Measurements from ENCODE around the gene TMEM39B. TPM values are rescaled to one million over a fixed set of nuclear protein-coding genes. Genes with fewer than 3 reads are reported as not detected.
A peak's percentile ranks its signal among the peaks of the same experiment; 100 is the strongest.
"Not testable (repeated sequence)": the region's sequence is repeated elsewhere in the genome, so short reads cannot be mapped to it uniquely, and the experiment has no call there.

TMEM39B gene
- polyA plus RNA-seq, 3 donors from 2014 or later: 0.94 to 2.3 (median 2.0) TPM

DNA sequence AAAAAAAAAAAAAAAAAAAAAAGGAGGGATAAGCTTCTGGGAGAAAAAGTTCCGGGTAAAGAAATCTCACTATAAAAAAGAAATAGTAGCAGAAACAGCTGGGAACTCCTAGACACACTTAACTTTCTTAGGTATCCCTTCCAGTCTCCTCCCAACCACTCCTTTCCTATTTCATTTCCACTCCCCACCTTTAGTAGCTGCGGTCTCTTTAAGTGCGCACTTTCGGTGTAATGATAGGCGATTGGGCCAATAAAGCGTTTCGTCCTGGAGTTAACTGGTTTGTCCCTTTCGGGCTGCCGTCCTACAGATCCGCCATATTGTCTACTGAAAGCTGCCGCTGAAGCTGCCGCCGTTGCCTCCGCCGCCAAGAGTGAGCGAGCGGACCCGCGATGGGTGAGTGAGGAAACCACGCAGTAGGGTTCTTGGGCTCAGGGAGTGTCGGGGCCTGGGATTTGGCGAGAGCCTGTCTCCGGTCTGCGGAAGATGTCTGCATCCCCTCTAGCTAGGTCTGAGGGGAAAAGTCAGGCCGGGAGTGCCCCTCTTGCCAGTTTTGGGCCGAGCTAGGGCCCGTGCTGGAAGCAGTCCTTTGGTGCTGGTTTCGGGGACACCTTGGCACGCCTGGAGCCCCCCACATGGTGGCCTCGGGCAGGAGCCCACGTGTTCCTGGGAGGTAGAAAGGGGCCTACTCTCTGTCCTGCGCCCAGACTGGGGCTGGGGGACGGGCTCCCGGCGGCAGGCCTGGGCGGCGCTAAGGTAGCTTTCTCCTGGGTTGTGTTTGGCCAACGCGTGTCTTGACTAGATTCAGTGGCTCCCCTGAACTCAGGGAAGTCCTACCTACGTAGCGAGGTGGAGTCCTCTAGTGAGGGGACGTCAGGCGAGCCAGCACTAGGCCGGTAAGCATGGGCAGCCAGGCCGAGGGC lies 35.3 kb downstream of the TMEM39B start, which contains the start of gene KPNA6:
Gene KPNA6, plus strand, starts transcription at position 315 of the 920 bp plus-strand sequence. Its CDS starts 75 bp downstream, at position 390.
- peak; percentile 92 for DNase-seq
- Mint-ChIP-seq H3K27ac (peak within 1 kb of the TSS; percentile 96 to 100 (median 99)), H3K9me3 (no peaks in the 10 kb centered on the region), H3K36me3 (no peaks in the 10 kb centered on the region), H3K4me3 (peak within 1 kb of the TSS; percentile 96 to 100 (median 100)), H3K27me3 (ENCODE audit: low read depth in 3 of 3) (peaks cover 0 to 9% (median 7%) of the 10 kb centered on the region in 3 donors), H3K4me1 (peaks cover 52 to 64% of the 10 kb centered on the region in 2 donors)

DNA sequence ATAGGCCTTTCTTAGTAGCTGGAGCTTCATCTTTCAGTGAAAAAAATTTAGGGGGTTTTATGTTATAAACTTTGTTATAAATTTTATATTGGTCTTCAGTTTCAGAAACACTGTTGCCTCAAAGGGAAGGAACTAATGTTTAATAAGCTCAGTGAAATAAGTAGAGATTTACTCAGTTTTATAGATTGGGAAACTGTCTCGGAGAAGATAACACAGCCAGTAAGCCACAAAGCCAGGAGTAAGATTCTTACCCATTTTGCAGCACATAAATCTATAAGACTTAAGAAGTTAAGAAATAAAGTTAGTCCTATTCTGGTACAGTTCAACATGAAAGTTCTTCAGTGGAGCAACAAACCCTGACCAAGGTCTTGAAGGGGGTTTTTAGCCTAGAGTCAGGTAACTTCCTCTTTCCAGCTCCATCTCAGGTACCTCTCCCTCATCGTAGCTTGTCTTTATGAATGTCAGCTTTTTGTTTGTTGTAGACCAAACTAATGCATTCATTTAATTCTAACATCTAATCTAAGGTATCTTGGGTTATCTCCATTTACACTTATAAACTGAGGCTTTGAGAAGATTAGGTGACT lies 38.4 kb downstream of the TMEM39B start:
- Mint-ChIP-seq H3K36me3 (no peaks in the 10 kb centered on the region), H3K27ac (peak overlapping the region in 4 of 6 donors; percentile 48 to 70 (median 56)), H3K9me3 (no peaks in the 10 kb centered on the region), H3K4me3 (peak overlapping the region; percentile 22 to 100 (median 43)), H3K27me3 (ENCODE audit: low read depth in 3 of 3) (peaks cover 0 to 10% (median 7%) of the 10 kb centered on the region in 3 donors), H3K4me1 (peaks cover 70 to 83% of the 10 kb centered on the region in 2 donors)
- DNase-seq: no peak

DNA sequence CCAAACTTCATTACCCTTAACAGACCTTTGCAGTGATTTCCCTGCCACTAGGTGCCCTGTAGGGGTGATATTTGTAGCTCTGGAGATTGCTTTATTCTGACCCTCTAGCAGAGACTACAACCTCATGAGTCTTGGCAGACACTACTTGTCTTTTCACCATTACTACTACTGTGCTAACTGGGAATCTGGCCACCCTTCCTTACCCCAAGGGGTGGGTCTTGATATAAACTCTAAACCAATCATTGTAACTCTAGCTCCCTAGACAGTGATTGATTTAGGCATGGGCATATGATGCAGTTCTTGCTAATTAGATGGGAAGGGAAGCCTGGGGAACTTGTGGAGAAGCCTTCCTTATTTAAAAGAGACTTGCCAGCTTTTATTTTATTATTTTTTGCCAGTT lies 39.0 kb downstream of the TMEM39B start:
- H3K4me1 Mint-ChIP-seq: peaks cover 72 to 86% of the 10 kb centered on the region in 2 donors
- H3K9me3 Mint-ChIP-seq: no peaks in the 10 kb centered on the region
- H3K27ac Mint-ChIP-seq: peak overlapping the region in 5 of 6 donors; percentile 41 to 70 (median 54)
- peak overlapping the region in 4 of 5 donors; percentile 4 to 50 (median 35) for H3K4me3 Mint-ChIP-seq
- no peak for DNase-seq
- no peaks in the 10 kb centered on the region for H3K36me3 Mint-ChIP-seq
- peaks cover 0 to 11% (median 7%) of the 10 kb centered on the region in 3 donors for H3K27me3 Mint-ChIP-seq (ENCODE audit: low read depth in 3 of 3)

GRCh38 chr1:32112806-32113375 lies 40.2 kb downstream of the TMEM39B start:
- Mint-ChIP-seq H3K27me3 (ENCODE audit: low read depth in 3 of 3) (peaks cover 0 to 8% (median 4%) of the 10 kb centered on the region in 3 donors), H3K36me3 (no peaks in the 10 kb centered on the region), H3K27ac (peak overlapping the region in 3 of 6 donors; percentile 34 to 60 (median 39)), H3K4me1 (peaks cover 67 to 84% of the 10 kb centered on the region in 2 donors), H3K4me3 (peak overlapping the region in 3 of 5 donors; percentile 15 to 27 (median 18)), H3K9me3 (no peaks in the 10 kb centered on the region)
- no peak for DNase-seq

DNA sequence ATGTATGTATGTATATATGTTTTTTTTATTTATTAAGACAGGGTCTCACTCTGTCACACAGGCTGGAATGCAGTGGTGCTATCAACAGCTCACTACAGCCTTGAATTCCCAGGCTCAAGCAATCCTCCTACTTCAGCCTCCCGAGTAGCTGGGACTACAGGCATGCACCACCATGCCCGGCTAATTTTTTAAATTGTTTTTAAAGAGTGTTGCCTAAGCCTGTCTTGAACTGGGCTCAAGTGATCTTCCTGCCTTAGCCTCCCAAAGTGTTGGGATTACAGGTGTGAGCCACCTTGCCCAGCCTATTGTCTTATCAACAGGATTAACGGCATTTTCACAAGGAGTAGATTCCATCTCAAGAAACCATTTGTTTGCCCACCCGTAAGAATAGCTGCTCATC lies 40.7 kb downstream of the TMEM39B start:
- not testable (repeated sequence) for H3K27me3 Mint-ChIP-seq (ENCODE audit: low read depth in 3 of 3); H3K36me3 Mint-ChIP-seq; H3K9me3 Mint-ChIP-seq; DNase-seq
- peaks cover 69 to 84% of the 10 kb centered on the region in 2 donors for H3K4me1 Mint-ChIP-seq
- H3K4me3 Mint-ChIP-seq: peak overlapping the region in 2 of 5 donors; percentile 12 to 27
- peak overlapping the region in 3 of 6 donors; percentile 7 to 38 (median 8) for H3K27ac Mint-ChIP-seq

DNA sequence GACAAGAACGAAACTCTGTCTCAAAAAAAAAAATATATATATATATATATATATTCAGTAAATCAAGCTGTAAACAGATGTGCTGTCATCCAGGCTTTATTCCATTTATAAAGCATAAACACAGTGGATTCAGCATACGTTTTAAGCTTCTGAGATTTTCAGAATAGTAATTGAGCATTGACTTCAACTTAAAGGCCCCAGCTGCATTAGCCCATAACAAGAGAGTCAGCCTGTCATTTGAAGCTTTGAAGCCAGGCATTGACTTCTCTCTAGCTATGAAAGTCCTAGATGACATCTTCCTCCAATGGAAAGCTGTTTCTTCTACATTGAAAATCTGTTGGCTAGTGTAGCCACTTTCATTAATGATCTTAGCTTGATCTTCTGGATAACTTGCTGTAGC lies 41.7 kb downstream of the TMEM39B start:
- no peaks in the 10 kb centered on the region for H3K9me3 Mint-ChIP-seq
- no peak overlapping the region for H3K27ac Mint-ChIP-seq
- H3K4me3 Mint-ChIP-seq: peak overlapping the region in 1 of 5 donors; percentile 29
- H3K36me3 Mint-ChIP-seq: no peaks in the 10 kb centered on the region
- H3K27me3 Mint-ChIP-seq (ENCODE audit: low read depth in 3 of 3): peaks cover 0 to 2% (median 0%) of the 10 kb centered on the region in 3 donors
- peaks cover 62 to 80% of the 10 kb centered on the region in 2 donors for H3K4me1 Mint-ChIP-seq
- DNase-seq: no peak

GRCh38 chr1:32115496-32115895 lies 42.8 kb downstream of the TMEM39B start:
- no peak overlapping the region for H3K27ac Mint-ChIP-seq
- H3K4me1 Mint-ChIP-seq: peaks cover 51 to 72% of the 10 kb centered on the region in 2 donors
- no peak for DNase-seq

GRCh38 chr1:32116531-32116930 lies 43.8 kb downstream of the TMEM39B start:
- no peaks in the 10 kb centered on the region for H3K36me3 Mint-ChIP-seq
- peaks cover 0 to 2% (median 0%) of the 10 kb centered on the region in 3 donors for H3K27me3 Mint-ChIP-seq (ENCODE audit: low read depth in 3 of 3)
- H3K9me3 Mint-ChIP-seq: no peaks in the 10 kb centered on the region
- H3K4me3 Mint-ChIP-seq: no peak overlapping the region
- no peak overlapping the region for H3K27ac Mint-ChIP-seq
- H3K4me1 Mint-ChIP-seq: peaks cover 50 to 70% of the 10 kb centered on the region in 2 donors
- DNase-seq: no peak

More at GRCh38 chr1:32115496-32115895, 42.8 kb downstream of the TMEM39B start:
- peaks cover 0 to 2% (median 0%) of the 10 kb centered on the region in 3 donors for H3K27me3 Mint-ChIP-seq (ENCODE audit: low read depth in 3 of 3)
- H3K4me3 Mint-ChIP-seq: no peak overlapping the region
- no peaks in the 10 kb centered on the region for H3K36me3 Mint-ChIP-seq
- no peaks in the 10 kb centered on the region for H3K9me3 Mint-ChIP-seq

GRCh38 chr1:32122151-32122550 lies 49.4 kb downstream of the TMEM39B start:
- Mint-ChIP-seq H3K27me3 (ENCODE audit: low read depth in 3 of 3) (peaks cover 0 to 3% (median 3%) of the 10 kb centered on the region in 3 donors), H3K36me3 (no peaks in the 10 kb centered on the region), H3K4me1 (peaks cover 51 to 65% of the 10 kb centered on the region in 2 donors), H3K4me3 (peak overlapping the region in 4 of 5 donors; percentile 18 to 62 (median 32)), H3K27ac (peak overlapping the region in 5 of 6 donors; percentile 13 to 81 (median 29)), H3K9me3 (no peaks in the 10 kb centered on the region)
- no peak for DNase-seq

GRCh38 chr1:32123361-32123760 lies 50.6 kb downstream of the TMEM39B start:
- H3K9me3 Mint-ChIP-seq; H3K36me3 Mint-ChIP-seq; H3K27me3 Mint-ChIP-seq (ENCODE audit: low read depth in 3 of 3); DNase-seq; H3K4me3 Mint-ChIP-seq; H3K27ac Mint-ChIP-seq: not testable (repeated sequence)
- peaks cover 58 to 68% of the 10 kb centered on the region in 2 donors for H3K4me1 Mint-ChIP-seq

GRCh38 chr1:32125313-32125712 lies 52.6 kb downstream of the TMEM39B start:
- Mint-ChIP-seq H3K27ac (peak overlapping the region in 1 of 6 donors; percentile 45), H3K4me3 (no peak overlapping the region), H3K4me1 (peaks cover 65 to 78% of the 10 kb centered on the region in 2 donors), H3K27me3 (ENCODE audit: low read depth in 3 of 3) (peaks cover 0 to 3% (median 3%) of the 10 kb centered on the region in 3 donors), H3K9me3 (no peaks in the 10 kb centered on the region), H3K36me3 (no peaks in the 10 kb centered on the region)
- no peak for DNase-seq

DNA sequence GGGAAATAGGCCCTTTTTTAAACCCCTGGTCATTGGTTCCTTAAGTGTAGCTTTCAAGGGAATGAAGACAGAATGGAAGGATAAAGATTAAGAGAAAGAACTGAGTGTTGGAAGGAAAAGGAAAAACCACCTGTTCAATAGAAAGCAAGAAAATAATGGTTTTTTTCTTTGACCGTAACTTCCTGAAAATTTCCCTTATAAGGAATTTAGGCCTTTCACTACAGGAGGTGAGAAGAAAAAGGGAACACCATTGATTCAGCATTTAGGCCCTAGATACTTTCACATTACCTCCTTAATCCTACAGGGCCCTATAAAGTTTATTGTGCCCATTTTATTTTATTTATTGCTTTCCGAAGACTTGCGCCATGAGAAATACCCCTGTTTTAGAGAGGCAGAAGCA lies 54.0 kb downstream of the TMEM39B start:
- Mint-ChIP-seq H3K4me1 (peaks cover 53 to 75% of the 10 kb centered on the region in 2 donors), H3K27me3 (ENCODE audit: low read depth in 3 of 3) (peaks cover 0 to 3% (median 3%) of the 10 kb centered on the region in 3 donors), H3K27ac (peak overlapping the region in 2 of 6 donors; percentile 22 to 74), H3K36me3 (no peaks in the 10 kb centered on the region), H3K4me3 (no peak overlapping the region), H3K9me3 (no peaks in the 10 kb centered on the region)
- DNase-seq: no peak

GRCh38 chr1:32127409-32128198 lies 54.9 kb downstream of the TMEM39B start:
- Mint-ChIP-seq H3K9me3 (no peaks in the 10 kb centered on the region), H3K27me3 (ENCODE audit: low read depth in 3 of 3) (peaks cover 0 to 3% (median 2%) of the 10 kb centered on the region in 3 donors), H3K4me3 (no peak overlapping the region), H3K4me1 (peaks cover 44 to 67% of the 10 kb centered on the region in 2 donors), H3K27ac (peak overlapping the region; percentile 8 to 78 (median 60)), H3K36me3 (no peaks in the 10 kb centered on the region)
- no peak for DNase-seq
